ENCODE data around the gene ABHD12B. TPM values are rescaled to one million over a fixed set of nuclear protein-coding genes. Genes with fewer than 3 reads are reported as not detected.

Gene ABHD12B
- total and polyA plus RNA-seq, 2 donors (not counting 3 experiments of a cell fraction or from before 2014, with no cell fraction given): not detected

GRCh38 chr14:50935126-50936015, 63.5 kb downstream of the ABHD12B start:
- intact Hi-C loops (cut with micrococcal nuclease) (no loop called here), dilution Hi-C loops (cut with MboI; ENCODE audit: extremely low pct_ligation_motif_present, low sequenced_read_pairs) (no loop called here)
- Histone ChIP-seq H2AFZ (ENCODE audit: low read depth, low read length) (no peak overlapping the region), H3K9me3 (replicated peaks; ENCODE audit: control insufficient read depth, insufficient read depth, low read length) (no peaks in the 10 kb centered on the region), H3K27ac (ENCODE audit: insufficient read depth, low read depth, low read length) (no peak overlapping the region), H3K9ac (replicated peaks; ENCODE audit: extremely low read depth, insufficient read depth, low read length) (no peak overlapping the region), H3K36me3 (ENCODE audit: control insufficient read depth in 2 of 2, extremely low read depth in 1 of 2, insufficient read depth in 2 of 2, low read length in 2 of 2) (peaks cover 0 to 8% of the 10 kb centered on the region in 2 experiments), H3K4me1 (ENCODE audit: control insufficient read depth, extremely low read depth, insufficient read depth, low read length) (no peaks in the 10 kb centered on the region), H3K4me2 (ENCODE audit: insufficient read depth, low read length) (no peak overlapping the region), H3K4me3 (replicated peaks in 1 of 3; ENCODE audit: insufficient read depth in 1 of 3, low read depth in 1 of 3, low read length in 3 of 3) (no peak overlapping the region), H3K9me1 (replicated peaks; ENCODE audit: control insufficient read depth, extremely low read depth, insufficient read depth, low read length) (no peaks in the 10 kb centered on the region), H3K27me3 (ENCODE audit: control insufficient read depth in 2 of 2, insufficient read depth in 2 of 2, low read length in 2 of 2) (no peaks in the 10 kb centered on the region), H4K20me1 (replicated peaks; ENCODE audit: control insufficient read depth, extremely low read depth, insufficient read depth, low read length) (no peaks in the 10 kb centered on the region), H3K79me2 (ENCODE audit: control insufficient read depth, insufficient read depth, low read length) (no peaks in the 10 kb centered on the region)
- DNase-seq (ENCODE audit: low read depth, low spot score): no peak
- BruUV-seq (replicated peaks): no TSS peak
- ChIA-PET CTCF (interaction anchor here (1.4 kb wide), 1 partner anchor 9 kb away, joined by 3 read pairs; no protein-coding TSS in a partner anchor), POLR2A (no interaction called here)
- no peak for FAIRE-seq
- no peak for TF ChIP-seq MAX (IDR thresholded peaks at IDR 0.05; ENCODE audit: insufficient read depth, insufficient read length)

- Histone ChIP-seq H2AFZ (ENCODE audit: low read depth, low read length) (no peak overlapping the region), H3K4me3 (replicated peaks in 1 of 3; ENCODE audit: insufficient read depth in 1 of 3, low read depth in 1 of 3, low read length in 3 of 3) (no peak overlapping the region), H3K4me2 (ENCODE audit: insufficient read depth, low read length) (no peak overlapping the region), H3K27ac (ENCODE audit: insufficient read depth, low read depth, low read length) (no peak overlapping the region), H3K36me3 (ENCODE audit: control insufficient read depth in 2 of 2, extremely low read depth in 1 of 2, insufficient read depth in 2 of 2, low read length in 2 of 2) (peaks cover 0 to 8% of the 10 kb centered on the region in 2 experiments), H3K9me1 (replicated peaks; ENCODE audit: control insufficient read depth, extremely low read depth, insufficient read depth, low read length) (no peaks in the 10 kb centered on the region), H3K9ac (replicated peaks; ENCODE audit: extremely low read depth, insufficient read depth, low read length) (no peak overlapping the region), H3K9me3 (replicated peaks; ENCODE audit: control insufficient read depth, insufficient read depth, low read length) (no peaks in the 10 kb centered on the region), H4K20me1 (replicated peaks; ENCODE audit: control insufficient read depth, extremely low read depth, insufficient read depth, low read length) (no peaks in the 10 kb centered on the region), H3K4me1 (ENCODE audit: control insufficient read depth, extremely low read depth, insufficient read depth, low read length) (no peaks in the 10 kb centered on the region), H3K27me3 (ENCODE audit: control insufficient read depth in 2 of 2, insufficient read depth in 2 of 2, low read length in 2 of 2) (no peaks in the 10 kb centered on the region), H3K79me2 (ENCODE audit: control insufficient read depth, insufficient read depth, low read length) (no peaks in the 10 kb centered on the region)
- intact Hi-C loops (cut with micrococcal nuclease): no loop called here
- FAIRE-seq (no peak), DNase-seq (ENCODE audit: low read depth, low spot score) (no peak)
- ChIA-PET CTCF (interaction anchor here (1.4 kb wide), 1 partner anchor 10 kb away, joined by 3 read pairs; no protein-coding TSS in a partner anchor), POLR2A (no interaction called here)
- dilution Hi-C loops (cut with MboI; ENCODE audit: extremely low pct_ligation_motif_present, low sequenced_read_pairs): no loop called here
- BruUV-seq (replicated peaks): no TSS peak
- TF ChIP-seq GATA2 (IDR thresholded peaks at IDR 0.05; ENCODE audit: insufficient read depth, insufficient read length, low read depth, low read length) (no peak), MYC (IDR thresholded peaks at IDR 0.05; ENCODE audit: low read depth, low read length) (no peak), MAX (IDR thresholded peaks at IDR 0.05; ENCODE audit: insufficient read depth, insufficient read length) (no peak), POLR2AphosphoS5 (IDR thresholded peaks at IDR 0.05; ENCODE audit: insufficient read depth, low read depth, low read length) (no peak), FOS (IDR thresholded peaks at IDR 0.05; ENCODE audit: borderline replicate concordance, insufficient read depth, low read length) (no peak), JUN (IDR thresholded peaks at IDR 0.05; ENCODE audit: borderline replicate concordance, insufficient read depth, insufficient read length, low read depth) (no peak), EZH2 (IDR thresholded peaks at IDR 0.05; ENCODE audit: borderline replicate concordance, low read depth, low read length, severe bottlenecking) (no peak), CTCF (IDR thresholded peaks at IDR 0.05; ENCODE audit: extremely low read depth in 1 of 2, insufficient read depth in 1 of 2, low read depth in 1 of 2, low read length in 2 of 2) (no peak), POLR2A (IDR thresholded peaks at IDR 0.05; ENCODE audit: low read depth, low read length) (no peak)
Measured at GRCh38 chr14:50936016-50936340, 64.1 kb downstream of the ABHD12B start.
